Dermis blood vessel endothelial cell (primary cell): ENCODE measurements around the gene RFC2. TPM values are rescaled to one million over a fixed set of nuclear protein-coding genes. Genes with fewer than 3 reads are reported as not detected.
A peak's percentile ranks its signal among the peaks of the same experiment; 100 is the strongest.

ENCODE experiments used
- DNase-seq: peaks from one replicate; pipeline ENCODE4 v3.0.0; 2010
- total RNA-seq: library from RNA; depleted of rRNA; stranded (reverse); fragments of >200 nt; gene quantifications from 2 replicates; pipeline ENCODE4 v1.2.3, GENCODE V29; 2014

Gene RFC2
- 20.9 and 26.9 TPM in 2 replicates for total RNA-seq

- DNase-seq = peak; percentile 98
Observed at GRCh38 chr7:74254129-74254857, at the start of gene RFC2. TSS of gene RFC2 (minus strand) at chr7:74254399. CDS start at chr7:74254383, 16 bp downstream.

GRCh38 chr7:74302745-74303221 lies 48.6 kb upstream of the RFC2 start:
- DNase-seq = no peak

- DNase-seq = no peak
Observed at GRCh38 chr7:74300926-74301325, 46.7 kb upstream of the RFC2 start.

- no peak for DNase-seq
Observed at GRCh38 chr7:74299401-74299800, 45.2 kb upstream of the RFC2 start.

- no peak for DNase-seq
Observed at GRCh38 chr7:74297516-74298233, 43.5 kb upstream of the RFC2 start.

- DNase-seq = peak; percentile 46
Observed at GRCh38 chr7:74294191-74294998, 40.2 kb upstream of the RFC2 start.

- no peak for DNase-seq
Observed at GRCh38 chr7:74293577-74293908, 39.3 kb upstream of the RFC2 start.

- DNase-seq = no peak
Observed at GRCh38 chr7:74292757-74293576, 38.8 kb upstream of the RFC2 start.

GRCh38 chr7:74291535-74291934 lies 37.3 kb upstream of the RFC2 start:
- no peak for DNase-seq

GRCh38 chr7:74290981-74291441 lies 36.8 kb upstream of the RFC2 start:
- no peak for DNase-seq

GRCh38 chr7:74290553-74290950 lies 36.4 kb upstream of the RFC2 start:
- DNase-seq = no peak

- DNase-seq = peak; percentile 41
Observed at GRCh38 chr7:74289659-74290552, 35.7 kb upstream of the RFC2 start.

- DNase-seq = peak; percentile 81
Observed at GRCh38 chr7:74289018-74289658, 34.9 kb upstream of the RFC2 start, which contains the start of gene CLIP2. TSS of gene CLIP2 (plus strand) at chr7:74289407. CDS start at chr7:74317547, 28,140 bp downstream.

- DNase-seq = no peak
Observed at GRCh38 chr7:74288034-74288881, 34.1 kb upstream of the RFC2 start.

GRCh38 chr7:74287303-74288033 lies 33.3 kb upstream of the RFC2 start:
- no peak for DNase-seq

GRCh38 chr7:74286131-74286530 lies 31.9 kb upstream of the RFC2 start:
- DNase-seq = no peak

GRCh38 chr7:74284781-74285259 lies 30.6 kb upstream of the RFC2 start:
- DNase-seq = no peak

- DNase-seq = no peak
Observed at GRCh38 chr7:74283858-74284447, 29.8 kb upstream of the RFC2 start.
